SHP77 (cell line): Measurements from ENCODE around the gene MICU1.
"Not testable (repeated sequence)": the region's sequence is repeated elsewhere in the genome, so short reads cannot be mapped to it uniquely, and the experiment has no call there.

ENCODE experiments used
- DNase-seq, 2 experiments: peaks; one replicate each; lab custom pipeline; 2025; lab: John Stamatoyannopoulos, UW

Gene MICU1

GRCh38 chr10:72625608-72626443 is at the start of gene MICU1:
MICU1 (minus strand) TSS chr10:72626079; CDS start chr10:72566793, 59,286 bp downstream.
- peak; percentile 69 to 78 for DNase-seq

GRCh38 chr10:72674174-72674573 is 48.3 kb upstream of the MICU1 start:
- DNase-seq, result not testable (repeated sequence)

- DNase-seq, result no peak
These were observed 47.4 kb upstream of the MICU1 start for GRCh38 chr10:72673280-72673679.

- DNase-seq, result no peak
These were observed 41.5 kb upstream of the MICU1 start for GRCh38 chr10:72667207-72667864.

GRCh38 chr10:72665925-72666324 is 40.0 kb upstream of the MICU1 start:
- no peak for DNase-seq

- DNase-seq, result no peak
These were observed 38.1 kb upstream of the MICU1 start for GRCh38 chr10:72663971-72664370.

- no peak for DNase-seq
These were observed 35.6 kb upstream of the MICU1 start for GRCh38 chr10:72661431-72661830.

- DNase-seq, result no peak
These were observed 34.3 kb upstream of the MICU1 start for GRCh38 chr10:72660220-72660619.

GRCh38 chr10:72659694-72660093 is 33.8 kb upstream of the MICU1 start:
- no peak for DNase-seq

GRCh38 chr10:72658696-72659400 is 33.0 kb upstream of the MICU1 start:
- no peak for DNase-seq

GRCh38 chr10:72654720-72655119 is 28.8 kb upstream of the MICU1 start:
- no peak for DNase-seq

GRCh38 chr10:72653383-72654096 is 27.7 kb upstream of the MICU1 start:
- DNase-seq, result no peak

GRCh38 chr10:72649291-72649690 is 23.4 kb upstream of the MICU1 start:
- DNase-seq, result no peak

- DNase-seq, result no peak
These were observed 22.4 kb upstream of the MICU1 start for GRCh38 chr10:72648301-72648700.

GRCh38 chr10:72646971-72647370 is 21.1 kb upstream of the MICU1 start:
- not testable (repeated sequence) for DNase-seq

- no peak for DNase-seq
These were observed 19.5 kb upstream of the MICU1 start for GRCh38 chr10:72645263-72645858.

- DNase-seq, result no peak
These were observed 16.4 kb upstream of the MICU1 start for GRCh38 chr10:72642318-72642717.

- DNase-seq, result no peak
These were observed 13.6 kb upstream of the MICU1 start for GRCh38 chr10:72639441-72639873.

GRCh38 chr10:72638586-72639440 is 12.9 kb upstream of the MICU1 start:
- DNase-seq, result no peak

- DNase-seq, result no peak
These were observed 11.5 kb upstream of the MICU1 start for GRCh38 chr10:72637398-72637857.

- no peak for DNase-seq
These were observed 4.3 kb upstream of the MICU1 start for GRCh38 chr10:72630144-72630543.
